NCI-H524 (cell line): Measurements from ENCODE around the gene CD2AP.
"Not testable (repeated sequence)": the region's sequence is repeated elsewhere in the genome, so short reads cannot be mapped to it uniquely, and the experiment has no call there.

Source experiments
- DNase-seq, 2 experiments: peaks; one replicate each; lab custom pipeline; 2025; lab: John Stamatoyannopoulos, UW

Gene CD2AP

GRCh38 chr6:47457370-47457769, 20.2 kb upstream of the CD2AP start:
- no peak for DNase-seq

GRCh38 chr6:47464052-47464451, 13.5 kb upstream of the CD2AP start:
- no peak for DNase-seq

GRCh38 chr6:47465117-47465516, 12.5 kb upstream of the CD2AP start:
- no peak for DNase-seq

GRCh38 chr6:47471911-47472310, 5.7 kb upstream of the CD2AP start:
- DNase-seq: no peak

GRCh38 chr6:47473791-47474346, 3.7 kb upstream of the CD2AP start:
- no peak for DNase-seq

- no peak for DNase-seq
These were observed 2.2 kb upstream of the CD2AP start for GRCh38 chr6:47475319-47475816.

GRCh38 chr6:47476781-47477496, 650 bp upstream of the CD2AP start:
- DNase-seq: no peak

- peak; percentile 18 to 48 for DNase-seq
These were observed 897 bp downstream of the CD2AP start for GRCh38 chr6:47478233-47479139.

GRCh38 chr6:47479140-47479508, 1.5 kb downstream of the CD2AP start:
- no peak for DNase-seq

GRCh38 chr6:47479874-47480273, 2.3 kb downstream of the CD2AP start:
- no peak for DNase-seq

- not testable (repeated sequence) for DNase-seq
These were observed 3.6 kb downstream of the CD2AP start for GRCh38 chr6:47481213-47481612.

- DNase-seq: no peak
These were observed 4.2 kb downstream of the CD2AP start for GRCh38 chr6:47481806-47482205.

GRCh38 chr6:47483516-47483852, 5.9 kb downstream of the CD2AP start:
- no peak for DNase-seq

- no peak for DNase-seq
These were observed 6.4 kb downstream of the CD2AP start for GRCh38 chr6:47483853-47484546.

- no peak for DNase-seq
These were observed 7.0 kb downstream of the CD2AP start for GRCh38 chr6:47484616-47485015.

GRCh38 chr6:47485083-47485482, 7.5 kb downstream of the CD2AP start:
- no peak for DNase-seq

GRCh38 chr6:47485491-47486135, 8.0 kb downstream of the CD2AP start:
- DNase-seq: no peak

- no peak for DNase-seq
These were observed 12.4 kb downstream of the CD2AP start for GRCh38 chr6:47489995-47490394.

GRCh38 chr6:47490676-47491075, 13.1 kb downstream of the CD2AP start:
- DNase-seq: no peak

GRCh38 chr6:47492355-47492754, 14.8 kb downstream of the CD2AP start:
- no peak for DNase-seq

- no peak for DNase-seq
These were observed 17.6 kb downstream of the CD2AP start for GRCh38 chr6:47495207-47495606.
